ENCODE results near the gene PRSS2.

PRSS2 gene

DNA sequence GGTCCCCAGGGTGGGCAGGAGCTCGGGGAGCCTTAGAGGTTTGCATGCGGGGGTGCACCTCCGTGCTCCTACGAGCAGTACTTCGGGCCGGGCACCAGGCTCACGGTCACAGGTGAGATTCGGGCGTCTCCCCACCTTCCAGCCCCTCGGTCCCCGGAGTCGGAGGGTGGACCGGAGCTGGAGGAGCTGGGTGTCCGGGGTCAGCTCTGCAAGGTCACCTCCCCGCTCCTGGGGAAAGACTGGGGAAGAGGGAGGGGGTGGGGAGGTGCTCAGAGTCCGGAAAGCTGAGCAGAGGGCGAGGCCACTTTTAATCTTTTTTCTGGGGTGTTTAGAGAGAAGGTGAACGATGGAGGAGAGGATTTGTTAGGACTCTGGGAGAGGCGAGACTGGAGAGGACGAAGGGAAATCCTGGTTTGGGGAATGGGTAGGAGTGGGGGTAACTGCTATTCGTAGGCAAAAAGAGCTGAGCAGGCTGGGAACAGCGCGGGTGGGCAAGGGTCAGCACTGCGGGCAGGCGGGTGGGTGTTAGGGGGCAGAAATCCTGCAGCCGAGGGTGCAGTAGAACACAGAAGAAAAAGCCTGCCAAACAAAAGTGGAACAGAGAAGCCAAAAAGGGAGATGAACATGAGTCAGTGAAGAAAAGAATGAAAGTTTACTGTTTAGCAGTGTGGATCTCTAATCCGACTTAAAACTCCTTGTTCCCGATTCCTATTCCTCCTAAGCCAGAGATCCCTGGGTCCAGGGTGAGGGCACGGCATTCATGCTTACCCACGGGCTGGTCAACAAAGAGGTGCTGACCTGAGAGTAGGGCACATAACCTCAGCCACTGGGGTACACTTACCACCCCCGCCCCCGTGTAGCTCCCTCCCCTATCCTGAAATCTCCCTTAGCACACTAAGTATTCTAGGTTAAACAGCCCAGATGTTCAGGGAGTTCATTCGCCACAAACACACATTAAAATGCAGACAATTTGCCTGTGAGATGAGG lies 26.9 kb downstream of the PRSS2 start:
- Histone ChIP-seq H3K4me1 (ENCODE audit: control insufficient read depth in 1 of 2, insufficient read depth in 2 of 2, low read length in 2 of 2) (peaks cover 0 to 14% of the 10 kb centered on the region in 2 donors), H3K4me3 (ENCODE audit: low read depth in 1 of 2, low read length in 2 of 2) (peak overlapping the region; percentile 52 to 59), H3K9me3 (ENCODE audit: control insufficient read depth in 1 of 2, low read length in 2 of 2) (no peaks in the 10 kb centered on the region), H3K27me3 (ENCODE audit: low read depth, low read length) (peaks cover 37% of the 10 kb centered on the region), H3K36me3 (ENCODE audit: control insufficient read depth in 1 of 2, insufficient read depth in 2 of 2, low read length in 2 of 2) (no peaks in the 10 kb centered on the region), H3K27ac (ENCODE audit: low read length) (peak overlapping the region; percentile 56)

DNA sequence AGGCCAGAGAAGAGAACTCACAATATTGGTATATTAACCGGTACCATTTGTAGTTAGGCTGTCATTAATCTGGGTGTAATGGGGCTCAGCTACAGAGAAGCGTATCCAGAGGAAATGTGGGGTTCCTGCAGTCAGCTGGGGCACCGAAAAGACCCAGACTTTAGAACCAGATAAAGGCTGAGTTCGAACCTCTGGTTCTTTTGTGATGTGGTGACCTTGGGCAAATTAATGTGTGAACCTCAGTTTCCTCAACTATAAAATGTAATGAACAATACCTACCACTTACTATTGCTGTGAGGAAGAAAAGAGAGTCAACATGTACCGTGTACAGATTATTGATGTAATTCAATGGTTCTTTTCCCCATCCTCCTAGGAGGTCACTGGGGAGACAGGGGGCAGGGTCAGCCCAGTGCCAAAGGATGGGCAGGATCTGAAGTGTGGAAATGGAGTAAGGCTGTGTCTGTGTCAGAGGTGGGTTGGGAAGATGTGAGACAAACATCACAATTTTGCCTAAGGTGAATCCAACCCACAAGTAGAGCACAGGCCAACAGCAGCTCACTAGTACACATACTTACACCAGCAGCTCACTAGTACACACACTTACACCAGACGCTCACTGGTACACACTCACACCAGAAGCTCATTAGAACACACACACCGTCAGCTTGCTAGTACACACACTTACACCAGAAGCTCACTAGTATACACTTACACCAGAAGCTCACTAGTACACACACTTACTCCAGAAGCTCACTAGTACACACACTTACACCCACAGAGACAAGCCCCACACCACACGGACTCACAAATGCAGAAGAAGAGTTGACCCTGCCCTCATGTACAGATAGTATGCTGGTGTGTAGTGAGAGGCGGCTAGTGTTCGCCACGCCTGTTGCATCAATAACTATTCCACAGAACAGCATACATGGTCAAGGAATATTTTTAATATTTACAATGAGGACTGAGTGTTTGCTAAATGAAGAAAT lies 28.0 kb downstream of the PRSS2 start:
- peak overlapping the region; percentile 56 for H3K27ac ChIP-seq (ENCODE audit: low read length)
- peaks cover 0 to 14% of the 10 kb centered on the region in 2 donors for H3K4me1 ChIP-seq (ENCODE audit: control insufficient read depth in 1 of 2, insufficient read depth in 2 of 2, low read length in 2 of 2)
- H3K4me3 ChIP-seq (ENCODE audit: low read depth in 1 of 2, low read length in 2 of 2), result peak overlapping the region in 1 of 2 donors; percentile 52
- no peaks in the 10 kb centered on the region for H3K36me3 ChIP-seq (ENCODE audit: control insufficient read depth in 1 of 2, insufficient read depth in 2 of 2, low read length in 2 of 2)
- H3K27me3 ChIP-seq (ENCODE audit: low read depth, low read length), result peaks cover 37% of the 10 kb centered on the region
- no peaks in the 10 kb centered on the region for H3K9me3 ChIP-seq (ENCODE audit: control insufficient read depth in 1 of 2, low read length in 2 of 2)

DNA sequence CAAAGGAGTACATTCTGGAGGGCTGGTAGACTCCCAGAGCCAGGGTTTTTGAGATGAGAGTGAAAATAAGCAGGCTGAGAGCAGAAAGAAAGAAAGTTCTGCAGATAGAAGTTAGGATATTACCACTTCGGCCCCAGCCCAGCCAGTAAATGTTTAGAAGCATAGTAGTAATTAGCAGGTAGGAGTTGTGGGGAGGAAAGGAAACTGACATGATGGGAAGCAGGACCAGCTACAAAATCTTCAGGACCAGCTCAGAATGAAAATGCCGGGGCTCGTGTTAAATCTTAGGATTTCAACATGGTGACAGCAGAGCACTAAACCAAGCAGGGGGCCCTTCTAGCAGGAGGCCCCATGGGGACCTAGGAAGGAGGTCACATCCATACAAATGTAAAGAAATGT lies 28.7 kb downstream of the PRSS2 start:
- Histone ChIP-seq H3K27ac (ENCODE audit: low read length) (peak overlapping the region; percentile 56), H3K36me3 (ENCODE audit: control insufficient read depth in 1 of 2, insufficient read depth in 2 of 2, low read length in 2 of 2) (no peaks in the 10 kb centered on the region), H3K4me3 (ENCODE audit: low read depth in 1 of 2, low read length in 2 of 2) (no peak overlapping the region), H3K4me1 (ENCODE audit: control insufficient read depth in 1 of 2, insufficient read depth in 2 of 2, low read length in 2 of 2) (peaks cover 0 to 14% of the 10 kb centered on the region in 2 donors), H3K27me3 (ENCODE audit: low read depth, low read length) (peaks cover 37% of the 10 kb centered on the region), H3K9me3 (ENCODE audit: control insufficient read depth in 1 of 2, low read length in 2 of 2) (no peaks in the 10 kb centered on the region)

DNA sequence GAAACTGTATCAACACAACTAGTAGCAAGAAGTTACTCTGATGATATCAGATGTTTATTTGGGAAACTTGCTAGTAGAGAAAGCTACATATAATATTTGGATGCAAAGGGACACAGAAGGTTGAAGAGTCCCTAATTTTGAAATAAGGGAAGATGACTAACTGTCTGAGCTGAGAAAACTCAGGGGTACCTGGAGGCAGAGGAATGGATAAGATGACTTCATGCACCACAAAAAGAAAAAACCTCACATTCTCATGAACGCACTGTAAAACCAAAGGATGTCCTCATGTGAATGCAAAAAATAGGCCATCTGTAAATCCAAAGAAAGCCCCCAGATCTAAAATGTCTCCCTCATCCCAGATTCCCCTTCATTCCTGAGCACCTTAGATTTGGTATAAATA lies 29.3 kb downstream of the PRSS2 start:
- Histone ChIP-seq H3K4me1 (ENCODE audit: control insufficient read depth in 1 of 2, insufficient read depth in 2 of 2, low read length in 2 of 2) (peaks cover 0 to 14% of the 10 kb centered on the region in 2 donors), H3K27ac (ENCODE audit: low read length) (peak overlapping the region; percentile 56), H3K4me3 (ENCODE audit: low read depth in 1 of 2, low read length in 2 of 2) (no peak overlapping the region), H3K9me3 (ENCODE audit: control insufficient read depth in 1 of 2, low read length in 2 of 2) (no peaks in the 10 kb centered on the region), H3K36me3 (ENCODE audit: control insufficient read depth in 1 of 2, insufficient read depth in 2 of 2, low read length in 2 of 2) (no peaks in the 10 kb centered on the region), H3K27me3 (ENCODE audit: low read depth, low read length) (peaks cover 37% of the 10 kb centered on the region)

DNA sequence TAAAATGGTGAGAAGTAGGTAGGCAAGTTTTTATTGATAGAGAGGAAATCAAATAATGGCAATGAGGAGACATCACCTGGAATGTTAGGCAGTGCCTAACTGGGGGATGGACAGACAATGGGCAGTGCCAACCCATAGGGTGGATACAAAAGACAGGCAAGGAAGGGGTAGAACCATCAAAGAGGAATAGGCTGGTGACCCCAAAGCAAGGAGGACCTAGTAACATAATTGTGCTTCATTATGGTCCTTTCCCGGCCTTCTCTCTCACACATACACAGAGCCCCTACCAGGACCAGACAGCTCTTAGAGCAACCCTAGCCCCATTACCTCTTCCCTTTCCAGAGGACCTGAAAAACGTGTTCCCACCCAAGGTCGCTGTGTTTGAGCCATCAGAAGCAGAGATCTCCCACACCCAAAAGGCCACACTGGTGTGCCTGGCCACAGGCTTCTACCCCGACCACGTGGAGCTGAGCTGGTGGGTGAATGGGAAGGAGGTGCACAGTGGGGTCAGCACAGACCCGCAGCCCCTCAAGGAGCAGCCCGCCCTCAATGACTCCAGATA lies 30.0 kb downstream of the PRSS2 start:
- Histone ChIP-seq H3K9me3 (ENCODE audit: control insufficient read depth in 1 of 2, low read length in 2 of 2) (no peaks in the 10 kb centered on the region), H3K4me3 (ENCODE audit: low read depth in 1 of 2, low read length in 2 of 2) (no peak overlapping the region), H3K4me1 (ENCODE audit: control insufficient read depth in 1 of 2, insufficient read depth in 2 of 2, low read length in 2 of 2) (peaks cover 0 to 14% of the 10 kb centered on the region in 2 donors), H3K27ac (ENCODE audit: low read length) (peak overlapping the region; percentile 0), H3K36me3 (ENCODE audit: control insufficient read depth in 1 of 2, insufficient read depth in 2 of 2, low read length in 2 of 2) (no peaks in the 10 kb centered on the region), H3K27me3 (ENCODE audit: low read depth, low read length) (peaks cover 33% of the 10 kb centered on the region)

DNA sequence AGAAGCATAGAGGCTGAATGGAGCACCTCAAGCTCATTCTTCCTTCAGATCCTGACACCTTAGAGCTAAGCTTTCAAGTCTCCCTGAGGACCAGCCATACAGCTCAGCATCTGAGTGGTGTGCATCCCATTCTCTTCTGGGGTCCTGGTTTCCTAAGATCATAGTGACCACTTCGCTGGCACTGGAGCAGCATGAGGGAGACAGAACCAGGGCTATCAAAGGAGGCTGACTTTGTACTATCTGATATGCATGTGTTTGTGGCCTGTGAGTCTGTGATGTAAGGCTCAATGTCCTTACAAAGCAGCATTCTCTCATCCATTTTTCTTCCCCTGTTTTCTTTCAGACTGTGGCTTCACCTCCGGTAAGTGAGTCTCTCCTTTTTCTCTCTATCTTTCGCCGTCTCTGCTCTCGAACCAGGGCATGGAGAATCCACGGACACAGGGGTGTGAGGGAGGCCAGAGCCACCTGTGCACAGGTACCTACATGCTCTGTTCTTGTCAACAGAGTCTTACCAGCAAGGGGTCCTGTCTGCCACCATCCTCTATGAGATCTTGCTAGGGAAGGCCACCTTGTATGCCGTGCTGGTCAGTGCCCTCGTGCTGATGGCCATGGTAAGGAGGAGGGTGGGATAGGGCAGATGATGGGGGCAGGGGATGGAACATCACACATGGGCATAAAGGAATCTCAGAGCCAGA lies 31.0 kb downstream of the PRSS2 start:
- peaks cover 24% of the 10 kb centered on the region for H3K27me3 ChIP-seq (ENCODE audit: low read depth, low read length)
- H3K4me1 ChIP-seq (ENCODE audit: control insufficient read depth in 1 of 2, insufficient read depth in 2 of 2, low read length in 2 of 2), result peaks cover 0 to 10% of the 10 kb centered on the region in 2 donors
- no peaks in the 10 kb centered on the region for H3K36me3 ChIP-seq (ENCODE audit: control insufficient read depth in 1 of 2, insufficient read depth in 2 of 2, low read length in 2 of 2)
- no peaks in the 10 kb centered on the region for H3K9me3 ChIP-seq (ENCODE audit: control insufficient read depth in 1 of 2, low read length in 2 of 2)
- no peak overlapping the region for H3K4me3 ChIP-seq (ENCODE audit: low read depth in 1 of 2, low read length in 2 of 2)
- no peak overlapping the region for H3K27ac ChIP-seq (ENCODE audit: low read length)

DNA sequence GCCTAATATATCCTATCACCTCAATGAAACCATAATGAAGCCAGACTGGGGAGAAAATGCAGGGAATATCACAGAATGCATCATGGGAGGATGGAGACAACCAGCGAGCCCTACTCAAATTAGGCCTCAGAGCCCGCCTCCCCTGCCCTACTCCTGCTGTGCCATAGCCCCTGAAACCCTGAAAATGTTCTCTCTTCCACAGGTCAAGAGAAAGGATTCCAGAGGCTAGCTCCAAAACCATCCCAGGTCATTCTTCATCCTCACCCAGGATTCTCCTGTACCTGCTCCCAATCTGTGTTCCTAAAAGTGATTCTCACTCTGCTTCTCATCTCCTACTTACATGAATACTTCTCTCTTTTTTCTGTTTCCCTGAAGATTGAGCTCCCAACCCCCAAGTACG lies 31.5 kb downstream of the PRSS2 start:
- no peaks in the 10 kb centered on the region for H3K9me3 ChIP-seq (ENCODE audit: control insufficient read depth in 1 of 2, low read length in 2 of 2)
- peaks cover 0 to 5% of the 10 kb centered on the region in 2 donors for H3K4me1 ChIP-seq (ENCODE audit: control insufficient read depth in 1 of 2, insufficient read depth in 2 of 2, low read length in 2 of 2)
- H3K36me3 ChIP-seq (ENCODE audit: control insufficient read depth in 1 of 2, insufficient read depth in 2 of 2, low read length in 2 of 2), result no peaks in the 10 kb centered on the region
- no peak overlapping the region for H3K4me3 ChIP-seq (ENCODE audit: low read depth in 1 of 2, low read length in 2 of 2)
- no peak overlapping the region for H3K27ac ChIP-seq (ENCODE audit: low read length)
- H3K27me3 ChIP-seq (ENCODE audit: low read depth, low read length), result peaks cover 18% of the 10 kb centered on the region

DNA sequence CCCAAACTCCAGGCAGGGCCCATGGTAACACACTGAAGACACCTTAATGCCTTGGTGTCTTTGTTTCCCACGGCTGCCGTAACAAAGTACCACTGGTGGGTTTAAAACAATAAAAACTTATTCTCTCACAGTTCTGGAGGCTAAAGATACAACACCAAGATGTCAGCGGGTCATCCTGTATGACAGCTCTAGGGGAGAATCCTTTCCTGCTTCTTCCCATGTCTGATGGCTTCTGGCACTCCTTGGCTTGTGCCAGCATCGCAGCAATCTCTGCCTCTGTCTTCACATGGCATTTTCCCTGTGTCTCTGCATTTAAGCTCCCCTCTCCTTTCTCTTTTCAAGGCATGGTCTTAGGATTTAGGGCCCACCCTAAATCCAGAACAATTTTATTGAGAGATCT lies 33.1 kb downstream of the PRSS2 start:
- Histone ChIP-seq H3K9me3 (ENCODE audit: control insufficient read depth in 1 of 2, low read length in 2 of 2) (no peaks in the 10 kb centered on the region), H3K4me3 (ENCODE audit: low read depth in 1 of 2, low read length in 2 of 2) (no peak overlapping the region), H3K36me3 (ENCODE audit: control insufficient read depth in 1 of 2, insufficient read depth in 2 of 2, low read length in 2 of 2) (no peaks in the 10 kb centered on the region), H3K27me3 (ENCODE audit: low read depth, low read length) (peaks cover 3% of the 10 kb centered on the region), H3K4me1 (ENCODE audit: control insufficient read depth in 1 of 2, insufficient read depth in 2 of 2, low read length in 2 of 2) (no peaks in the 10 kb centered on the region), H3K27ac (ENCODE audit: low read length) (no peak overlapping the region)

DNA sequence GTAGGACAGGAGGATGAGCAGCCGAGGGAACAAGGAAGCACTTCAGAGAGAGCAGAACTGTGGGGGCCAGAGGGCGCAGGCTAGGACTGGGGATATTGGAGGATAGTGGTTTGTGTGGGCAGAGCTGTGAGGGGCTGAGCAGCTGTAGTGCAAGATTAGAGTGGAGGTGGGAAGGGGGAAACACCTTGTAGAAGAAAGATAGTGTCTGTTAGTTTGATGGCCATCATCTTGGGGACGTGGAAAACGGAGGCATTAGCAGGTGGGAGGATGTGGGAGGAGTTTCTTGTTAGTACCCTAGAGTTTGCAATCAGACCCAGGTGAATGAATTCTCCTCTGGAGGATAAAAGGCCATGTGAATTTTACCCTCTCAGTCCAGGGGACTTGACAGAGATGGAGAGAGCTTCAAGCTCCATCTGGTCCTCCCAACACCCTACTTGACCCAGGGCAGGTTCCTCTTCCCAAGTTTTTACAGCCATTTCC lies 34.0 kb downstream of the PRSS2 start:
- Histone ChIP-seq H3K27me3 (ENCODE audit: low read depth, low read length) (no peaks in the 10 kb centered on the region), H3K4me3 (ENCODE audit: low read depth in 1 of 2, low read length in 2 of 2) (no peak overlapping the region), H3K36me3 (ENCODE audit: control insufficient read depth in 1 of 2, insufficient read depth in 2 of 2, low read length in 2 of 2) (no peaks in the 10 kb centered on the region), H3K4me1 (ENCODE audit: control insufficient read depth in 1 of 2, insufficient read depth in 2 of 2, low read length in 2 of 2) (no peaks in the 10 kb centered on the region), H3K27ac (ENCODE audit: low read length) (no peak overlapping the region), H3K9me3 (ENCODE audit: control insufficient read depth in 1 of 2, low read length in 2 of 2) (no peaks in the 10 kb centered on the region)

DNA sequence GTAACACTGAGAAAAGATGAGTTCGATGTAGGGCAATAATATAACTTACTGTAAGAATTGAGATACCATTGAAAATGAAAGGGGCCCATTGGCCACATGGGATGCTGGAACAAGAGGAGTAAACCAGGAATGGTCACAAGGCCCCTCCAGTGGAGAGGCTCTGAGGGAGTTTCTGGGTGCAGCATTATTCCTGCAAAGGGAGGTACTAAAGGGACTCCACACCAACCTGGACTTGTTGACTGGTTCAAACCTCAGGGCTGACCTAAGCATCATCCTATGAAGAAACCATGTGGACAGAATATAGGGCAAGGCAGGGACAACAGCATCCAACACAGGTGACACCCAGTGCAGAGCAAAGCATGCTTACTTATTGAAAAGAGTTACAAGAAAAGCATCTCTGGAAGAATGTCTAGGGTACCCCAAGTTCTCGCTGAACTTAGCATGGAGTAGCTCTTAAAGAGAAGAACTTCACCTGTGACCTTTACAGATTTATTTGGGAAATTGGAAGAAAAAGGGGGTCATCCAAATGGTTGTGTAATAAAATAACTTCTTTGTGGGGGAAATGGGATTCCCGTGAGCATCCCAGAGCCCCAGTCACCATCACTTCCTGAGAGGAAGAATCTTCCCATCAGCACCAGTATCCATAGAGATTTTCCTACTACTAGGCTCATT lies 34.7 kb downstream of the PRSS2 start:
- Histone ChIP-seq H3K36me3 (ENCODE audit: control insufficient read depth in 1 of 2, insufficient read depth in 2 of 2, low read length in 2 of 2) (no peaks in the 10 kb centered on the region), H3K9me3 (ENCODE audit: control insufficient read depth in 1 of 2, low read length in 2 of 2) (no peaks in the 10 kb centered on the region), H3K4me3 (ENCODE audit: low read depth in 1 of 2, low read length in 2 of 2) (no peak overlapping the region), H3K27ac (ENCODE audit: low read length) (no peak overlapping the region), H3K4me1 (ENCODE audit: control insufficient read depth in 1 of 2, insufficient read depth in 2 of 2, low read length in 2 of 2) (no peaks in the 10 kb centered on the region), H3K27me3 (ENCODE audit: low read depth, low read length) (no peaks in the 10 kb centered on the region)
